Measurements from ENCODE around the gene FBLN1. TPM values are rescaled to one million over a fixed set of nuclear protein-coding genes. Genes with fewer than 3 reads are reported as not detected.

FBLN1 gene
- total and polyA plus RNA-seq, 9 of the 15 experiments (the other 6 are each of a cell fraction or from before 2014, with no cell fraction given): 0.66 TPM; not detected in 8

GRCh38 chr22:45602824-45603595 lies 100.3 kb downstream of the FBLN1 start:
- POLR2A ChIA-PET: interaction anchor here (0.6 kb wide), 1 partner anchor 159 kb away, joined by 3 read pairs; no protein-coding TSS in a partner anchor
- TF ChIP-seq HDAC3 (IDR thresholded peaks at IDR 0.05; ENCODE audit: borderline replicate concordance, partially characterized antibody) (no peak), RAD51 (IDR thresholded peaks at IDR 0.05; ENCODE audit: borderline replicate concordance, low read depth) (peak; percentile 79), CBX5 (IDR thresholded peaks at IDR 0.05; ENCODE audit: borderline replicate concordance, low read depth) (no peak), L3MBTL2 (IDR thresholded peaks at IDR 0.05) (peak; percentile 54; the same call in 1 of the 2 replicates), USF2 (CRISPR knock-in tag; IDR thresholded peaks at IDR 0.05) (peak; percentile 93), FOXP4 (CRISPR knock-in tag; IDR thresholded peaks at IDR 0.05; ENCODE audit: borderline replicate concordance) (no peak), E2F6 (IDR thresholded peaks at IDR 0.05; ENCODE audit: borderline replicate concordance in 1 of 2, extremely low read depth in 1 of 2, insufficient read depth in 1 of 2, insufficient read length in 1 of 2, low read depth in 1 of 2, low read length in 1 of 2, poor library complexity in 1 of 2, severe bottlenecking in 1 of 2) (peak in 1 of 2 experiments; percentile 25), IRF2 (CRISPR knock-in tag; IDR thresholded peaks at IDR 0.05) (no peak), ZNF384 (IDR thresholded peaks at IDR 0.05; ENCODE audit: low read depth, low read length) (peak; percentile 92), NCOR1 (IDR thresholded peaks at IDR 0.05) (no peak), NFYB (IDR thresholded peaks at IDR 0.05; ENCODE audit: extremely low read depth, insufficient read length) (peak; percentile 89), USF1 (CRISPR knock-in tag; IDR thresholded peaks at IDR 0.05) (peak; percentile 86), RBM25 (IDR thresholded peaks at IDR 0.05; ENCODE audit: low read depth, low read length, severe bottlenecking) (peak; percentile 35), STAT5B (CRISPR knock-in tag; IDR thresholded peaks at IDR 0.05) (no peak), ILF3 (IDR thresholded peaks at IDR 0.05; ENCODE audit: borderline replicate concordance) (no peak), ZNF12 (CRISPR knock-in tag; IDR thresholded peaks at IDR 0.05) (no peak), TARDBP (IDR thresholded peaks at IDR 0.05) (no peak)

More at GRCh38 chr22:45602824-45603595, 100.3 kb downstream of the FBLN1 start:
- H4K20me1 ChIP-seq (replicated peaks; ENCODE audit: control insufficient read depth, insufficient read depth, low read length): no peaks in the 10 kb centered on the region
- H3K36me3 ChIP-seq (ENCODE audit: control insufficient read depth, insufficient read depth, low read length): no peaks in the 10 kb centered on the region
- H3K9me3 ChIP-seq (replicated peaks; ENCODE audit: control insufficient read depth, insufficient read depth, low read depth, low read length): no peaks in the 10 kb centered on the region
- H3K4me1 ChIP-seq (replicated peaks in 1 of 2; ENCODE audit: control insufficient read depth in 2 of 2, insufficient read depth in 2 of 2, low read length in 2 of 2): peaks cover 4 to 5% of the 10 kb centered on the region in 2 experiments; a peak in 2 of 5 replicates
- peak overlapping the region; percentile 51 for H3K4me2 ChIP-seq (ENCODE audit: insufficient read depth, low read length)
- H3K9me1 ChIP-seq (ENCODE audit: control insufficient read depth, insufficient read depth, low read length): no peaks in the 10 kb centered on the region
- CTCF ChIA-PET (ENCODE audit: low intra/inter-chr PET ratio): no interaction called here
- WGBS (ENCODE audit: insufficient coverage, low coverage, missing lambda C conversion rate): 35% methylated on average over 19 of the region's 21 CpGs
- peaks cover 0 to 6% of the 10 kb centered on the region in 2 experiments; a peak in 1 of 5 replicates for H3K27me3 ChIP-seq (ENCODE audit: control insufficient read depth in 2 of 2, insufficient read depth in 2 of 2, low read length in 2 of 2)
- H2AFZ ChIP-seq (ENCODE audit: low read depth, low read length): peak overlapping the region; percentile 75
- no TSS peak for BruUV-seq (replicated peaks)
- DNase-seq (ENCODE audit: extremely low read depth in 1 of 4, low spot score in 3 of 4) (peak; percentile 75 to 89 (median 88)), ATAC-seq (peak; percentile 99), FAIRE-seq (peak; percentile 78)
- H3K79me2 ChIP-seq (ENCODE audit: control insufficient read depth, insufficient read depth, low read length): no peaks in the 10 kb centered on the region
- 0 out of 4 replicates have a peak overlapping the region, but pooled peaks of 1 of the 2 experiments have one; percentile 4 for H3K9ac ChIP-seq (ENCODE audit: insufficient read depth in 1 of 2, low read depth in 2 of 2, low read length in 2 of 2)
- in situ Hi-C loops (cut with MboI): no loop called here
- intact Hi-C loops (cut with micrococcal nuclease): no loop called here
- no peak overlapping the region for H3K4me3 ChIP-seq
- no peak overlapping the region for H3K27ac ChIP-seq (ENCODE audit: extremely low read depth, low read depth, low read length)

Measured in K562 (cell line).